Peyer's patch (tissue), 4 donors: ENCODE results near the gene POLK. TPM values are rescaled to one million over a fixed set of nuclear protein-coding genes. Genes with fewer than 3 reads are reported as not detected.

Source experiments
- DNase-seq, 3 donors: peaks; one replicate each; pipeline ENCODE4 v3.0.0-alpha.2; 2017 to 2019
- H3K27ac ChIP-seq, 4 donors: fragments of 200-600 bp; sonication (generic); one replicate each; pipeline ENCODE4 v1.5.1; 2016 to 2019
- H3K27me3 ChIP-seq, 2 donors: fragments of 200-600 bp; sonication (generic); one replicate each; pipeline ENCODE4 v1.5.1; 2019
- H3K36me3 ChIP-seq, 3 donors: fragments of 200-600 bp; sonication (generic); one replicate each; pipeline ENCODE4 v1.5.1; 2016 to 2019
- H3K4me1 ChIP-seq, 4 donors: fragments of 200-600 bp; sonication (generic); one replicate each; pipeline ENCODE4 v1.5.1; 2016 to 2019
- H3K4me3 ChIP-seq, 4 donors: fragments of 200-600 bp; sonication (generic); 1 replicate in 3 of 4; 2 replicates in 1 of 4; pipeline ENCODE4 v1.5.1; 2016 to 2019; ENCODE audit warnings: mild to moderate bottlenecking in 1 of 4
- H3K9me3 ChIP-seq, 4 donors: fragments of 200-600 bp; sonication (generic); one replicate each; pipeline ENCODE4 v1.5.1; 2016 to 2019; ENCODE audit warnings: mild to moderate bottlenecking in 1 of 4
- CTCF ChIP-seq, 6 experiments: fragments of 450-650 bp in 4 of 6; fragments of 200-600 bp in 2 of 6; sonication (generic) in 1 of 6; IDR thresholded peaks; one replicate each; pipeline ENCODE4 v1.5.1; 2017 to 2019; ENCODE audit warnings: antibody characterized with exemption in 6 of 6, mild to moderate bottlenecking in 3 of 6, moderate library complexity in 1 of 6
- POLR2A ChIP-seq, 2 donors: fragments of 450-650 bp; IDR thresholded peaks; one replicate each; pipeline ENCODE4 v1.5.1; 2017; ENCODE audit warnings: antibody characterized with exemption in 2 of 2, mild to moderate bottlenecking in 2 of 2, moderate library complexity in 2 of 2
- total RNA-seq, 4 donors: library from RNA; depleted of rRNA; stranded (reverse); fragments of >200 nt; gene quantifications; one replicate each; pipeline ENCODE4 v1.1.0, GENCODE V29; 2016

Gene POLK
- total RNA-seq, 4 donors from 2014 or later: 24.5 to 58.6 (median 28.3) TPM

GRCh38 chr5:75616971-75617621 is 105.4 kb downstream of the POLK start:
- no peak for DNase-seq
- Histone ChIP-seq H3K4me1 (peaks cover 0 to 21% (median 0%) of the 10 kb centered on the region in 4 donors), H3K27ac (no peak overlapping the region), H3K4me3 (no peak overlapping the region), H3K27me3 (no peaks in the 10 kb centered on the region), H3K36me3 (no peaks in the 10 kb centered on the region), H3K9me3 (no peaks in the 10 kb centered on the region)
- TF ChIP-seq POLR2A (IDR thresholded peaks at IDR 0.05) (no peak), CTCF (IDR thresholded peaks at IDR 0.05) (no peak)

GRCh38 chr5:75617736-75618352 is 106.2 kb downstream of the POLK start:
- no peak overlapping the region for H3K4me3 ChIP-seq
- no peaks in the 10 kb centered on the region for H3K27me3 ChIP-seq
- no peaks in the 10 kb centered on the region for H3K9me3 ChIP-seq
- no peaks in the 10 kb centered on the region for H3K36me3 ChIP-seq
- H3K27ac ChIP-seq: no peak overlapping the region
- peaks cover 0 to 21% (median 0%) of the 10 kb centered on the region in 4 donors for H3K4me1 ChIP-seq
- no peak for DNase-seq
- no peak for TF ChIP-seq CTCF (IDR thresholded peaks at IDR 0.05)
- TF ChIP-seq POLR2A (IDR thresholded peaks at IDR 0.05): no peak

- peaks cover 0 to 21% (median 0%) of the 10 kb centered on the region in 4 donors for H3K4me1 ChIP-seq
- H3K27me3 ChIP-seq: no peaks in the 10 kb centered on the region
- H3K4me3 ChIP-seq: no peak overlapping the region
- no peaks in the 10 kb centered on the region for H3K36me3 ChIP-seq
- no peak overlapping the region for H3K27ac ChIP-seq
- no peak for TF ChIP-seq CTCF (IDR thresholded peaks at IDR 0.05)
- TF ChIP-seq POLR2A (IDR thresholded peaks at IDR 0.05): no peak
- no peaks in the 10 kb centered on the region for H3K9me3 ChIP-seq
- no peak for DNase-seq
Measured at GRCh38 chr5:75620184-75620959, 108.7 kb downstream of the POLK start.

GRCh38 chr5:75622564-75622963 is 110.9 kb downstream of the POLK start:
- no peaks in the 10 kb centered on the region for H3K27me3 ChIP-seq
- H3K27ac ChIP-seq: peak overlapping the region in 1 of 4 donors; percentile 45
- DNase-seq: peak in 1 of 3 donors; percentile 66
- TF ChIP-seq POLR2A (IDR thresholded peaks at IDR 0.05): no peak
- TF ChIP-seq CTCF (IDR thresholded peaks at IDR 0.05): no peak
- H3K4me1 ChIP-seq: peaks cover 0 to 14% (median 0%) of the 10 kb centered on the region in 4 donors
- H3K9me3 ChIP-seq: no peaks in the 10 kb centered on the region
- no peak overlapping the region for H3K4me3 ChIP-seq
- H3K36me3 ChIP-seq: no peaks in the 10 kb centered on the region

GRCh38 chr5:75623846-75624245 is 112.2 kb downstream of the POLK start:
- Histone ChIP-seq H3K4me3 (no peak overlapping the region), H3K27me3 (no peaks in the 10 kb centered on the region), H3K4me1 (peaks cover 0 to 12% (median 0%) of the 10 kb centered on the region in 4 donors), H3K9me3 (no peaks in the 10 kb centered on the region), H3K36me3 (no peaks in the 10 kb centered on the region), H3K27ac (no peak overlapping the region)
- TF ChIP-seq CTCF (IDR thresholded peaks at IDR 0.05): no peak
- no peak for TF ChIP-seq POLR2A (IDR thresholded peaks at IDR 0.05)
- DNase-seq: no peak
